Panc1 (cell line): ENCODE results near the gene RFX7. TPM values are rescaled to one million over a fixed set of nuclear protein-coding genes. Genes with fewer than 3 reads are reported as not detected.

Source experiments
- ATAC-seq: fragments of 200-7000 bp; cut with Tn5 transposase; 2 replicates; pipeline ENCODE4 v1.9.1; 2020; ENCODE audit warnings: mild to moderate bottlenecking, moderate library complexity
- BruUV-seq: library from RNA; stranded (reverse); fragments of 400-500 nt; replicated peaks from 2 replicates; lab custom pipeline; 2021; lab: Mats Ljungman, UMichigan
- CTCF ChIA-PET: fragments of 300-600 bp; sonication (Branson Sonifier 250); formaldehyde crosslinking; loops from one replicate; lab custom pipeline; 2022; ENCODE audit warnings: antibody characterized with exemption; lab: Charles Lee
- POLR2A ChIA-PET: fragments of 300-600 bp; sonication (Branson Sonifier 250); formaldehyde crosslinking; loops from one replicate; lab custom pipeline; 2022; ENCODE audit warnings: antibody characterized with exemption; lab: Charles Lee
- DNase-seq: peaks from one replicate; pipeline ENCODE4 v3.0.0-alpha.2; 2010; ENCODE audit warnings: low read depth, low spot score
- H3K27ac ChIP-seq: 2 replicates; pipeline ENCODE4 v1.5.1; 2011; ENCODE audit warnings: mild to moderate bottlenecking, low read length, inconsistent platforms
- H3K27me3 ChIP-seq: fragments of 200-500 bp; sonication (Bioruptor generic); 2 replicates; pipeline ENCODE4 v1.6.0; 2014; ENCODE audit warnings: low read length, inconsistent platforms; ENCODE audit not compliant: control insufficient read depth, insufficient read depth
- H3K36me3 ChIP-seq: fragments of 200-500 bp; sonication (Bioruptor generic); 2 replicates; pipeline ENCODE4 v1.5.1; 2014; ENCODE audit warnings: inconsistent platforms, mild to moderate bottlenecking, low read length, moderate library complexity; ENCODE audit not compliant: control insufficient read depth, insufficient read depth
- H3K4me1 ChIP-seq: 2 replicates; pipeline ENCODE4 v1.5.1; 2011; ENCODE audit warnings: inconsistent platforms, mild to moderate bottlenecking, low read length, moderate library complexity; ENCODE audit not compliant: control insufficient read depth, insufficient read depth
- H3K4me3 ChIP-seq, 2 experiments: 2 replicates each; pipeline ENCODE4 v1.5.1; 2011 to 2012; ENCODE audit warnings: low read depth in 2 of 2, low read length in 2 of 2, mild to moderate bottlenecking in 2 of 2, inconsistent platforms in 1 of 2, moderate library complexity in 1 of 2
- H3K9me3 ChIP-seq: fragments of 200-500 bp; sonication (Bioruptor generic); 2 replicates; pipeline ENCODE4 v1.5.1; 2014; ENCODE audit warnings: low read depth, mild to moderate bottlenecking, inconsistent platforms, low read length, moderate library complexity; ENCODE audit not compliant: control insufficient read depth, insufficient read depth
- POLR2AphosphoS5 ChIP-seq: IDR thresholded peaks from 2 replicates; pipeline ENCODE4 v1.6.1; 2012; ENCODE audit warnings: mild to moderate bottlenecking, low read depth, low read length, moderate library complexity
- SIN3A ChIP-seq: IDR thresholded peaks from 2 replicates; pipeline ENCODE4 v1.6.1; 2012; ENCODE audit warnings: low read depth, mild to moderate bottlenecking, low read length, moderate library complexity, borderline replicate concordance; ENCODE audit not compliant: insufficient read depth
- TCF7L2 ChIP-seq: IDR thresholded peaks from 2 replicates; pipeline ENCODE4 v1.6.1; 2011; ENCODE audit warnings: mild to moderate bottlenecking, low read depth, low read length, inconsistent platforms
- in situ Hi-C: cut with HindIII; loops from 2 replicates; pipeline ENCODE4 v1.10.0; 2016; ENCODE audit warnings: low sequenced_read_pairs, low pct_unique_long_range_greater_than_20kb
- intact Hi-C: fragments of 100-400 bp; cut with micrococcal nuclease; formaldehyde crosslinking; loops from one replicate; pipeline ENCODE4 v1.10.0; 2022; ENCODE audit not compliant: unreplicated experiment
- total RNA-seq: library from RNA; stranded (reverse); gene quantifications from one replicate; pipeline ENCODE4 v1.2.1, GENCODE V29; 2021; ENCODE audit not compliant: unreplicated experiment
- TF ChIP-seq, protein P1 (sequence below): fragments of 450-650 bp; IDR thresholded peaks from 2 replicates; pipeline ENCODE4 v1.5.1; 2017; ENCODE audit warnings: mild to moderate bottlenecking
- TF ChIP-seq, protein P2 (sequence below), 2 experiments: IDR thresholded peaks; 2 replicates each; pipeline ENCODE4 v1.6.1; 2011 to 2012; ENCODE audit warnings: low read depth in 2 of 2, control low read depth in 1 of 2, low read length in 1 of 2, mild to moderate bottlenecking in 1 of 2, moderate library complexity in 1 of 2; ENCODE audit not compliant: insufficient read depth in 1 of 2

The RFX7 gene
- total RNA-seq, 1 experiment from 2014 or later, result 24.2 TPM

DNA sequence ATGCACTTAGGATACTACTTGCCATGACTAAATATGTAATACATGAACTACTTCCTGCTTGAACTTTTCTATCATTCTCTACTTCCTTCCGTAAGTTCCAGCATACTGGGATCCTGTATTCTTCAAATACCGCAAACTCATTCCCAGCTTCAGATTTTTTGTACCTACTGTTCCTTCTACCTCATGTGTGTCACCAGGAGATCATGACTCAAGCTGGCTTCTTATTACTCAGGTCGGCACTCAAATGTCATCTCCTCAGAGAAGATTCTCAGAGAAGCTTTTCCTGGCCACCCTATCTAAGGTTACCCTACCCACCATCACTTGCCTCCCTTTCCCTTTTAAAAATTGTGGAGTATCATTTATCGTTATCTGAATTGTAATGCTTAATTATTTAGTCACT lies 66.7 kb downstream of the RFX7 start:
- intact Hi-C loops (no loop called here), in situ Hi-C loops (no loop called here)
- Histone ChIP-seq H3K36me3 (peaks cover 3% of the 10 kb centered on the region), H3K27me3 (no peaks in the 10 kb centered on the region), H3K9me3 (no peaks in the 10 kb centered on the region), H3K27ac (no peak overlapping the region), H3K4me3 (no peak overlapping the region), H3K4me1 (no peaks in the 10 kb centered on the region)
- TF ChIP-seq, protein P1, sequence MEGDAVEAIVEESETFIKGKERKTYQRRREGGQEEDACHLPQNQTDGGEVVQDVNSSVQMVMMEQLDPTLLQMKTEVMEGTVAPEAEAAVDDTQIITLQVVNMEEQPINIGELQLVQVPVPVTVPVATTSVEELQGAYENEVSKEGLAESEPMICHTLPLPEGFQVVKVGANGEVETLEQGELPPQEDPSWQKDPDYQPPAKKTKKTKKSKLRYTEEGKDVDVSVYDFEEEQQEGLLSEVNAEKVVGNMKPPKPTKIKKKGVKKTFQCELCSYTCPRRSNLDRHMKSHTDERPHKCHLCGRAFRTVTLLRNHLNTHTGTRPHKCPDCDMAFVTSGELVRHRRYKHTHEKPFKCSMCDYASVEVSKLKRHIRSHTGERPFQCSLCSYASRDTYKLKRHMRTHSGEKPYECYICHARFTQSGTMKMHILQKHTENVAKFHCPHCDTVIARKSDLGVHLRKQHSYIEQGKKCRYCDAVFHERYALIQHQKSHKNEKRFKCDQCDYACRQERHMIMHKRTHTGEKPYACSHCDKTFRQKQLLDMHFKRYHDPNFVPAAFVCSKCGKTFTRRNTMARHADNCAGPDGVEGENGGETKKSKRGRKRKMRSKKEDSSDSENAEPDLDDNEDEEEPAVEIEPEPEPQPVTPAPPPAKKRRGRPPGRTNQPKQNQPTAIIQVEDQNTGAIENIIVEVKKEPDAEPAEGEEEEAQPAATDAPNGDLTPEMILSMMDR, result no peak
- TF ChIP-seq POLR2AphosphoS5, result no peak
- TF ChIP-seq SIN3A, result no peak
- TF ChIP-seq TCF7L2, result no peak
- TF ChIP-seq, protein P2, sequence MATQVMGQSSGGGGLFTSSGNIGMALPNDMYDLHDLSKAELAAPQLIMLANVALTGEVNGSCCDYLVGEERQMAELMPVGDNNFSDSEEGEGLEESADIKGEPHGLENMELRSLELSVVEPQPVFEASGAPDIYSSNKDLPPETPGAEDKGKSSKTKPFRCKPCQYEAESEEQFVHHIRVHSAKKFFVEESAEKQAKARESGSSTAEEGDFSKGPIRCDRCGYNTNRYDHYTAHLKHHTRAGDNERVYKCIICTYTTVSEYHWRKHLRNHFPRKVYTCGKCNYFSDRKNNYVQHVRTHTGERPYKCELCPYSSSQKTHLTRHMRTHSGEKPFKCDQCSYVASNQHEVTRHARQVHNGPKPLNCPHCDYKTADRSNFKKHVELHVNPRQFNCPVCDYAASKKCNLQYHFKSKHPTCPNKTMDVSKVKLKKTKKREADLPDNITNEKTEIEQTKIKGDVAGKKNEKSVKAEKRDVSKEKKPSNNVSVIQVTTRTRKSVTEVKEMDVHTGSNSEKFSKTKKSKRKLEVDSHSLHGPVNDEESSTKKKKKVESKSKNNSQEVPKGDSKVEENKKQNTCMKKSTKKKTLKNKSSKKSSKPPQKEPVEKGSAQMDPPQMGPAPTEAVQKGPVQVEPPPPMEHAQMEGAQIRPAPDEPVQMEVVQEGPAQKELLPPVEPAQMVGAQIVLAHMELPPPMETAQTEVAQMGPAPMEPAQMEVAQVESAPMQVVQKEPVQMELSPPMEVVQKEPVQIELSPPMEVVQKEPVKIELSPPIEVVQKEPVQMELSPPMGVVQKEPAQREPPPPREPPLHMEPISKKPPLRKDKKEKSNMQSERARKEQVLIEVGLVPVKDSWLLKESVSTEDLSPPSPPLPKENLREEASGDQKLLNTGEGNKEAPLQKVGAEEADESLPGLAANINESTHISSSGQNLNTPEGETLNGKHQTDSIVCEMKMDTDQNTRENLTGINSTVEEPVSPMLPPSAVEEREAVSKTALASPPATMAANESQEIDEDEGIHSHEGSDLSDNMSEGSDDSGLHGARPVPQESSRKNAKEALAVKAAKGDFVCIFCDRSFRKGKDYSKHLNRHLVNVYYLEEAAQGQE (IDR thresholded peaks at IDR 0.05; ENCODE audit: insufficient read depth in 1 of 2, low read depth in 2 of 2, low read length in 1 of 2), result no peak
- DNase-seq (no peak), ATAC-seq (no peak)
- POLR2A ChIA-PET, result no interaction called here
- CTCF ChIA-PET, result no interaction called here
- BruUV-seq, result TSS peak; percentile 9

GRCh38 chr15:56175788-56176187 lies 67.9 kb downstream of the RFX7 start:
- Histone ChIP-seq H3K36me3 (peaks cover 3% of the 10 kb centered on the region), H3K4me3 (no peak overlapping the region), H3K4me1 (no peaks in the 10 kb centered on the region), H3K9me3 (no peaks in the 10 kb centered on the region), H3K27me3 (no peaks in the 10 kb centered on the region), H3K27ac (no peak overlapping the region)
- ChIA-PET POLR2A (no interaction called here), CTCF (no interaction called here)
- in situ Hi-C loops (no loop called here), intact Hi-C loops (no loop called here)
- TF ChIP-seq TCF7L2, result no peak
- TF ChIP-seq, protein P2 (IDR thresholded peaks at IDR 0.05; ENCODE audit: insufficient read depth in 1 of 2, low read depth in 2 of 2, low read length in 1 of 2), result no peak
- TF ChIP-seq, protein P1, result no peak
- no peak for TF ChIP-seq SIN3A
- no peak for ATAC-seq
- no TSS peak for BruUV-seq
- DNase-seq, result no peak
